ENCODE measurements around the gene RIPK1.

DNA sequence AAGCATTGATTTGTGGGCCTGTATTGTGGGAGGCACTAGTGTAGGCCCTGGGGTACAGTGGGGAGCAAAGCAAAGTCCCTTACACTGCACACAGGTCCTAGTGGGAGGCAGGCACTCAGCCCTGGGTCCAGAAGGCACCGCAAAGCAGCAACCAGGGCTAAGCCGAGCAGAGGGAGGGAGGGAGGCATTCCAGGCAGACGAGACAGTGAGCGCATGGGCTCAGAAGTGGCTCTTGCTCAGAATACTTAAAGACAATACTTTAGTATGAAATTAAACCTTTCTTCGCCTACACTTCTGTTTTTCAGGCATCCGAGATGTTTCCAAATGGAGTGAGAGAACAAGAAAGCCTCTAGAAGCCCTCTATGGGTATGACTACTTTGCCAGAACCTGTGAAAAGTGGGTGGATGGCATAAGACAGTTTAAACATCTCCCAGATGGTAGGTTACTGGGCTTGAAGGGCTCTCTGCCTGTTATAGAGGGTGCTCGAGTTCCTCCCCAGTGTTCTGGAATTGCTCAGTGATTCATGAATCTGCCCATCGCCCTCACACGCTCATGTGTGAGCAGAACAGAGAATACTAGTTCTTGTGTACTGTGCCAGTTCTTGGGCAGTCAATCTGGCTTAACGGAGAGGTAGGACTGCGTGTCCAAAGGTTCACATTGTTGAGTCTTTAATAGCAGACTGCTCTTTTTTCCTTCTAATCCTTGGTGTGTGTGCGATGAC lies 68.9 kb downstream of the RIPK1 start:
- TF ChIP-seq, protein P1, sequence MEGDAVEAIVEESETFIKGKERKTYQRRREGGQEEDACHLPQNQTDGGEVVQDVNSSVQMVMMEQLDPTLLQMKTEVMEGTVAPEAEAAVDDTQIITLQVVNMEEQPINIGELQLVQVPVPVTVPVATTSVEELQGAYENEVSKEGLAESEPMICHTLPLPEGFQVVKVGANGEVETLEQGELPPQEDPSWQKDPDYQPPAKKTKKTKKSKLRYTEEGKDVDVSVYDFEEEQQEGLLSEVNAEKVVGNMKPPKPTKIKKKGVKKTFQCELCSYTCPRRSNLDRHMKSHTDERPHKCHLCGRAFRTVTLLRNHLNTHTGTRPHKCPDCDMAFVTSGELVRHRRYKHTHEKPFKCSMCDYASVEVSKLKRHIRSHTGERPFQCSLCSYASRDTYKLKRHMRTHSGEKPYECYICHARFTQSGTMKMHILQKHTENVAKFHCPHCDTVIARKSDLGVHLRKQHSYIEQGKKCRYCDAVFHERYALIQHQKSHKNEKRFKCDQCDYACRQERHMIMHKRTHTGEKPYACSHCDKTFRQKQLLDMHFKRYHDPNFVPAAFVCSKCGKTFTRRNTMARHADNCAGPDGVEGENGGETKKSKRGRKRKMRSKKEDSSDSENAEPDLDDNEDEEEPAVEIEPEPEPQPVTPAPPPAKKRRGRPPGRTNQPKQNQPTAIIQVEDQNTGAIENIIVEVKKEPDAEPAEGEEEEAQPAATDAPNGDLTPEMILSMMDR (IDR thresholded peaks at IDR 0.05; ENCODE audit: low read depth, low read length), result no peak
- no peak for TF ChIP-seq EZH2phosphoT487 (IDR thresholded peaks at IDR 0.05; ENCODE audit: low read depth)

All from OCI-LY3 (cell line).